GM19324 (cell line): ENCODE data around the gene CYP3A7.
"Not testable (repeated sequence)": the region's sequence is repeated elsewhere in the genome, so short reads cannot be mapped to it uniquely, and the experiment has no call there.

Experiments
- ATAC-seq: cut with Tn5 transposase; IDR thresholded peaks from one replicate; pipeline ENCODE4 v1.9.1; 2021; ENCODE audit warnings: mild to moderate bottlenecking, moderate library complexity; ENCODE audit not compliant: unreplicated experiment, low FRiP score

CYP3A7 gene

GRCh38 chr7:99674995-99675742 is 59.8 kb downstream of the CYP3A7 start:
- no peak for ATAC-seq

- ATAC-seq: no peak
Observed at GRCh38 chr7:99672573-99672972, 62.4 kb downstream of the CYP3A7 start.

- ATAC-seq: no peak
Observed at GRCh38 chr7:99669782-99670181, 65.2 kb downstream of the CYP3A7 start.

DNA sequence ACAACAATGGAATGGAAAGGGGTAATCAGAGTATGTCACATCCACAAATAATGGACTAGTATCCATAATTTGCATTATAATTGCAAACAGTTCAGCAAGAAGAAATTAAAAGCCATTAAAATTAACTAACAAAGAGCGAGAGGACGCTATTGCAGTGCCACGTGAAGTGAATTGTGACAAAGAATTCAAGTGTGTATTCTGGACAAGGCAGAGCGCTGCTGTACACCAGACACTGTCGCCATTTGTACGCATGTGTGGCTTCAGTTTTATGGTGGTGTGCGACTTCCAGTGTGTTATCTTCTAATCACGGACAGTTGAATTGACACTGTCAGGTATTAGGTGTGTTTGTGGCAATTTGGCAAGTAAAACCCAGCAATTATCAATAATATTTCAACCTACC is 66.5 kb downstream of the CYP3A7 start:
- no peak for ATAC-seq

GRCh38 chr7:99667179-99667578 is 67.8 kb downstream of the CYP3A7 start:
- no peak for ATAC-seq

- no peak for ATAC-seq
Observed at GRCh38 chr7:99666013-99666395, 69.0 kb downstream of the CYP3A7 start.

DNA sequence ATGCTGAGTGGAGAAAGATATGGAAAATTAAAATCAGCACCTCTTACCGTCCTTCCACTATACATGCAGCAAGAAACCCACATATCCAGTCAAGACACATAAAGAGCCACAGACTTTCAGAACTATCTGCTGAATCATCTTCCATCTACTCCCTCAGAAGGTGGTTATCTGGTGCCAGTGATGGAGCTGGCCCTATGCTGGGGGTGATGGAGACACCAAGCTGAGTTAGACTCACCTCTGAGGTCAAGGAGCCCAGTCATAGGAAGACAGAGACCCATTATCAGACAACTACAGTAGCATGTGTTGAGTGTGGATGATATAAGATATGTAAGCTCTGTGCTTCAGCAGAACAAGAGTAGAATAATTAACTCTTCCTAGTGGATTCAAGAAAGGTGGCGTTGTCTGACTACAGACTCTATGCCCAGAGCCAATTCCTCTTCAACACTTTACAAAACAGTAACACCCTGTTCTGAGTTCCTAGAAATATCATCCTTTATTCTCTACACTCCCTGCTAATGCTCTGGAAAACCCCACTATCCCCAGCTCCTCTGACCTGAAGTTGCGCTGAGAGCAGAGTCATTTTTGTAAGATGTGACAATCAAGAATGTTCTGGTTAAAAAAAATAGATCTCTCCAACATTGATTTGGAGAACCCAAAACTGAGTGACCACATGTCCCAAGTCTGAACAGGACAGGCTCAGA is 69.5 kb downstream of the CYP3A7 start:
- ATAC-seq: no peak

DNA sequence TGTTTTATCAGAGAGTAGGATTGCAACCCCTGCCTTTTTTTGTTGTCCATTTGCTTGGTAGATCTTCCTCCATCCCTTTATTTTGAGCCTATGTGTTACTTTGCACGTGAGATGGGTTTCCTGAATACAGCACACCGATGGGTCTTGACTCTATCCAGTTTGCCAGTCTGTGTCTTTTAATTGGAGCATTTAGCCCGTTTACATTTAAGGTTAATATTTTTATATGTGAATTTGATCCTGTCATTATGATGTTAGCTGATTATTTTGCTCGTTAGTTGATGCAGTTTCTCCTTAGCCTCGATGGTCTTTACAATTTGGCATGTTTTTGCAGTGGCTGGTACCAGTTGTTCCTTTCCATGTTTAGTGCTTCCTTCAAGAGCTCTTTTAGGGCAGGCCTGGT is 77.1 kb downstream of the CYP3A7 start:
- ATAC-seq: not testable (repeated sequence)
